MM.1S (cell line): ENCODE results near the gene RNF144B.

Experiments
- CTCF ChIP-seq: fragments of 300-600 bp; sonication (generic); IDR thresholded peaks from 2 replicates; pipeline ENCODE4 v1.5.1; 2016; ENCODE audit warnings: antibody characterized with exemption, low read length, mixed read lengths
- EZH2 ChIP-seq: fragments of 300-600 bp; sonication (generic); optimal IDR thresholded peaks from 2 replicates; pipeline ENCODE3; 2017; ENCODE audit warnings: low read depth, mild to moderate bottlenecking, antibody characterized with exemption, low read length, mixed read lengths

- no peak for TF ChIP-seq CTCF
- no peak for TF ChIP-seq EZH2
Observed at GRCh38 chr6:18467741-18468502, 80.8 kb downstream of the RNF144B start.
